A549 (cell line): Measurements from ENCODE around the gene SEMA3B. TPM values are rescaled to one million over a fixed set of nuclear protein-coding genes. Genes with fewer than 3 reads are reported as not detected.

Experiments used
- ATAC-seq, 2 experiments: fragments of 200-7000 bp in 1 of 2; fragments of >200 bp in 1 of 2; cut with Nextera tagmentation in 1 of 2; cut with Tn5 transposase in 1 of 2; 3 replicates each; pipeline versions ENCODE4 v1.8.0 to v1.9.1; 2018 to 2020; ENCODE audit warnings: mild to moderate bottlenecking in 1 of 2, moderate library complexity in 1 of 2
- CTCF ChIA-PET: fragments of 300-600 bp; sonication (Branson Sonifier 250); formaldehyde crosslinking; extraction: SDS; loops from one replicate; lab custom pipeline; 2021; ENCODE audit warnings: antibody characterized with exemption, inconsistent platforms; lab: Yijun Ruan, JAX
- POLR2A ChIA-PET: fragments of 350-600 bp; formaldehyde crosslinking; extraction: SDS; loops from one replicate; lab custom pipeline; 2021; ENCODE audit warnings: antibody characterized with exemption, inconsistent platforms; lab: Yijun Ruan, JAX
- DNase-seq, 2 experiments: peaks; one replicate each; pipeline versions ENCODE4 v3.0.0 to v3.0.0-alpha.2; 2011 to 2016; ENCODE audit warnings: low read depth in 1 of 2, low spot score in 1 of 2
- FAIRE-seq: peaks from 2 replicates; lab custom pipeline; 2011; peaks lifted over from hg19 to GRCh38; lab: Jason Lieb, UNC
- H3K27ac ChIP-seq, 2 experiments: fragments of >200 bp; sonication (Bioruptor Twin); formaldehyde crosslinking; 3 replicates each; pipeline ENCODE4 v1.5.1; 2016 to 2017
- H3K4me1 ChIP-seq: fragments of >200 bp; sonication (Bioruptor Twin); formaldehyde crosslinking; 3 replicates; pipeline ENCODE4 v1.6.1; 2016
- H3K4me2 ChIP-seq: fragments of >200 bp; sonication (Bioruptor Twin); formaldehyde crosslinking; 3 replicates; pipeline ENCODE4 v1.6.1; 2016
- H3K4me3 ChIP-seq: fragments of >200 bp; sonication (Bioruptor Twin); formaldehyde crosslinking; 3 replicates; pipeline ENCODE4 v1.5.1; 2016
- H3K9me3 ChIP-seq: fragments of >200 bp; sonication (Bioruptor Twin); formaldehyde crosslinking; 3 replicates; pipeline ENCODE4 v1.6.1; 2016
- ATOH8 ChIP-seq: fragments of 250-450 bp; sonication (Bioruptor Pico); IDR thresholded peaks from 2 replicates; pipeline ENCODE4 v1.5.0; 2020; ENCODE audit warnings: low read depth, mild to moderate bottlenecking, moderate library complexity
- BCL3 ChIP-seq: fragments of >200 bp; sonication (Bioruptor Twin); formaldehyde crosslinking; IDR thresholded peaks from 3 replicates; pipeline ENCODE4 v1.6.1; 2016
- BHLHE40 ChIP-seq: IDR thresholded peaks from 2 replicates; pipeline ENCODE4 v1.6.1; 2012; ENCODE audit warnings: low read depth, low read length, inconsistent platforms
- CBX8 ChIP-seq: fragments of 200-600 bp; sonication (generic); IDR thresholded peaks from 2 replicates; pipeline ENCODE4 v1.6.1; 2016
- CEBPB ChIP-seq, 2 experiments: fragments of >200 bp in 1 of 2; sonication (Bioruptor Twin) in 1 of 2; formaldehyde crosslinking in 1 of 2; IDR thresholded peaks; 2 replicates each; pipeline ENCODE4 v1.6.1; 2012 to 2016
- CHD2 ChIP-seq: fragments of 150-350 bp; IDR thresholded peaks from 2 replicates; pipeline ENCODE4 v1.6.1; 2014; ENCODE audit warnings: low read length; ENCODE audit not compliant: partially characterized antibody
- CTCF ChIP-seq: fragments of >200 bp; sonication (Bioruptor Twin); formaldehyde crosslinking; IDR thresholded peaks from 3 replicates; pipeline ENCODE4 v1.5.1; 2016
- E2F6 ChIP-seq: IDR thresholded peaks from 2 replicates; pipeline ENCODE4 v1.6.1; 2012; ENCODE audit warnings: low read depth, borderline replicate concordance
- EHMT2 ChIP-seq: fragments of 200-600 bp; sonication (generic); IDR thresholded peaks from 2 replicates; pipeline ENCODE4 v1.6.1; 2016; ENCODE audit warnings: antibody characterized with exemption, low read depth, mild to moderate bottlenecking, moderate library complexity
- ELK1 ChIP-seq: fragments of 150-350 bp; IDR thresholded peaks from 2 replicates; pipeline ENCODE4 v1.6.1; 2014; ENCODE audit warnings: low read depth, mild to moderate bottlenecking, low read length
- EP300 ChIP-seq, 2 experiments: fragments of >200 bp; sonication (Bioruptor Twin); formaldehyde crosslinking; IDR thresholded peaks; 2 replicates in 1 of 2; 3 replicates in 1 of 2; pipeline ENCODE4 v1.6.1; 2016 to 2017
- ESRRA ChIP-seq: fragments of 150-350 bp; IDR thresholded peaks from 2 replicates; pipeline ENCODE4 v1.6.1; 2014; ENCODE audit warnings: mild to moderate bottlenecking, low read length, borderline replicate concordance
- FOSL2 ChIP-seq, 2 experiments: fragments of 450-650 bp in 1 of 2; fragments of >200 bp in 1 of 2; sonication (Bioruptor Twin) in 1 of 2; formaldehyde crosslinking; IDR thresholded peaks; 2 replicates each; pipeline versions ENCODE4 v1.5.0 to v1.6.1; 2016 to 2020; ENCODE audit warnings: mild to moderate bottlenecking in 1 of 2, moderate library complexity in 1 of 2
- FOXS1 ChIP-seq: fragments of 250-450 bp; sonication (Bioruptor Pico); IDR thresholded peaks from 2 replicates; pipeline ENCODE4 v1.5.0; 2020; ENCODE audit warnings: mild to moderate bottlenecking, moderate library complexity
- GATA3 ChIP-seq: IDR thresholded peaks from 2 replicates; pipeline ENCODE4 v1.6.1; 2012; ENCODE audit warnings: borderline replicate concordance
- HDAC2 ChIP-seq: fragments of 200-600 bp; sonication (generic); IDR thresholded peaks from 2 replicates; pipeline ENCODE4 v1.6.1; 2016
- HOXA7 ChIP-seq: fragments of 250-450 bp; sonication (Bioruptor Pico); IDR thresholded peaks from 2 replicates; pipeline ENCODE4 v1.5.0; 2020; ENCODE audit warnings: mild to moderate bottlenecking, moderate library complexity
- HOXB13 ChIP-seq: fragments of 250-450 bp; sonication (Bioruptor Pico); IDR thresholded peaks from 2 replicates; pipeline ENCODE4 v1.5.0; 2020; ENCODE audit warnings: low read depth, mild to moderate bottlenecking, moderate library complexity
- JUNB ChIP-seq: fragments of >200 bp; sonication (Bioruptor Twin); formaldehyde crosslinking; IDR thresholded peaks from 2 replicates; pipeline ENCODE4 v1.6.1; 2016
- MAFK ChIP-seq: fragments of 450-650 bp; IDR thresholded peaks from 2 replicates; pipeline ENCODE4 v1.6.1; 2014; ENCODE audit not compliant: partially characterized antibody
- MAX ChIP-seq: IDR thresholded peaks from 2 replicates; pipeline ENCODE4 v1.6.1; 2012
- MAZ ChIP-seq: fragments of 150-350 bp; IDR thresholded peaks from 2 replicates; pipeline ENCODE4 v1.6.1; 2014; ENCODE audit warnings: antibody characterized with exemption, low read depth, low read length, borderline replicate concordance
- NR3C1 ChIP-seq: fragments of >200 bp; sonication (Bioruptor Twin); formaldehyde crosslinking; IDR thresholded peaks from 3 replicates; pipeline ENCODE4 v1.6.1; 2017
- PBX3 ChIP-seq: IDR thresholded peaks from 2 replicates; pipeline ENCODE4 v1.6.1; 2012
- RARB ChIP-seq: fragments of 250-450 bp; sonication (Bioruptor Pico); IDR thresholded peaks from 2 replicates; pipeline ENCODE4 v1.8.0; 2021; ENCODE audit warnings: mild to moderate bottlenecking, moderate library complexity
- SMC3 ChIP-seq: fragments of >200 bp; sonication (Bioruptor Twin); formaldehyde crosslinking; IDR thresholded peaks from 3 replicates; pipeline ENCODE4 v1.6.1; 2018; ENCODE audit warnings: inconsistent platforms
- SREBF2 ChIP-seq: fragments of 450-650 bp; IDR thresholded peaks from 2 replicates; pipeline ENCODE4 v1.6.1; 2014; ENCODE audit warnings: mild to moderate bottlenecking, moderate library complexity
- TFCP2L1 ChIP-seq: fragments of 250-450 bp; sonication (Bioruptor Pico); IDR thresholded peaks from 2 replicates; pipeline ENCODE4 v1.5.0; 2021; ENCODE audit warnings: mild to moderate bottlenecking
- USF2 ChIP-seq: fragments of 450-650 bp; IDR thresholded peaks from 2 replicates; pipeline ENCODE4 v1.6.1; 2014; ENCODE audit warnings: antibody characterized with exemption
- ZFP36 ChIP-seq: fragments of 450-650 bp; IDR thresholded peaks from 2 replicates; pipeline ENCODE4 v1.6.1; 2014; ENCODE audit warnings: borderline replicate concordance; ENCODE audit not compliant: partially characterized antibody
- WGBS: methylation state at CpG from one replicate; pipeline ENCODE4 v1.1.6; 2017; ENCODE audit errors: missing lambda C conversion rate; 5-methylcytosine and 5-hydroxymethylcytosine counted together
- polyA plus RNA-seq, 4 experiments: library from polyadenylated mRNA; depleted of rRNA in 3 of 4; stranded (reverse); fragments of >200 nt; fragmentation: RNase III in 1 of 4; extraction: RNeasy Plus Mini Kit Qiagen cat#74134 plus additional on column Dnase treatment in 1 of 4; gene quantifications; 2 replicates in 3 of 4; 3 replicates in 1 of 4; pipeline ENCODE4 v1.2.3, GENCODE V29; 2011 to 2017

The SEMA3B gene
- polyA plus RNA-seq, 2 of the 4 experiments (the other 2 are of a cell fraction): 6.5 to 7.4 TPM

- TF ChIP-seq ELK1 (no peak), ZFP36 (no peak), BHLHE40 (0 out of 2 replicates have a peak, but pooled peaks have one; percentile 36), EP300 (IDR thresholded peaks at IDR 0.05) (no peak), EHMT2 (no peak), MAFK (no peak), HOXA7 (CRISPR knock-in tag) (no peak), MAZ (no peak), HDAC2 (no peak), ATOH8 (CRISPR knock-in tag) (no peak), HOXB13 (CRISPR knock-in tag) (no peak), TFCP2L1 (CRISPR knock-in tag) (no peak), ESRRA (no peak), USF2 (no peak), BCL3 (no peak), SREBF2 (no peak), JUNB (no peak), CEBPB (IDR thresholded peaks at IDR 0.05) (no peak), FOSL2 (IDR thresholded peaks at IDR 0.05) (no peak), FOSL2 (CRISPR knock-in tag; IDR thresholded peaks at IDR 0.05) (0 out of 2 replicates have a peak, but pooled peaks have one; percentile 2), RARB (CRISPR knock-in tag) (no peak), CHD2 (peak; percentile 46), FOXS1 (CRISPR knock-in tag) (no peak), E2F6 (no peak), NR3C1 (no peak)
Observed at GRCh38 chr3:50245831-50246516, 23.0 kb upstream of the SEMA3B start (continued).

GRCh38 chr3:50246517-50246954 lies 22.4 kb upstream of the SEMA3B start:
- Histone ChIP-seq H3K27ac (peak overlapping the region; percentile 89 to 95), H3K4me2 (peak overlapping the region; percentile 83), H3K9me3 (no peaks in the 10 kb centered on the region), H3K4me1 (peaks cover 35% of the 10 kb centered on the region), H3K4me3 (peak overlapping the region; percentile 41)
- ChIA-PET CTCF (interaction anchor here (0.6 to 11.2 kb wide), 22 partner anchors 9 to 1085 kb away, joined by 3 to 219 read pairs (median 6); partner anchors contain the start of genes GNAI2 and IFRD2), POLR2A (interaction anchor here (0.5 to 1.7 kb wide), 11 partner anchors 10 to 346 kb away, joined by 3 to 16 read pairs (median 4); partner anchors contain the start of genes GNAI2, IFRD2 and SEMA3B)
- no peak for FAIRE-seq
- peak; percentile 57 to 78 for DNase-seq
- peak; percentile 84 to 85 for ATAC-seq
- WGBS: 25% methylated on average over 5 of the region's 10 CpGs
- TF ChIP-seq MAFK (peak; percentile 48), PBX3 (0 out of 2 replicates have a peak, but pooled peaks have one; percentile 22), GATA3 (peak; percentile 8; the same call in 1 of the 2 replicates), NR3C1 (no peak), MAX (peak; percentile 48; the same call in 1 of the 2 replicates), CBX8 (no peak), CTCF (peak; percentile 23; the same call in 1 of the 3 replicates), SMC3 (peak; percentile 10; the same call in 1 of the 3 replicates)
